Erythroblast (primary cell): ENCODE results near the gene PHF3.

Source experiments
- GATA1 ChIP-seq: IDR thresholded peaks from 2 replicates; pipeline ENCODE4 v1.6.1; 2011; ENCODE audit warnings: low read depth, mild to moderate bottlenecking, control low read depth, low read length, moderate library complexity
- POLR2A ChIP-seq: IDR thresholded peaks from 2 replicates; pipeline ENCODE4 v1.6.1; 2011; ENCODE audit warnings: mild to moderate bottlenecking, low read length

GRCh38 chr6:63652980-63653379 lies 17.4 kb downstream of the PHF3 start:
- TF ChIP-seq POLR2A: no peak
- no peak for TF ChIP-seq GATA1
